GM12801 (cell line): ENCODE measurements around the gene MOB1B.

Source experiments
- CTCF ChIP-seq: IDR thresholded peaks from one replicate; pipeline ENCODE4 v1.5.1; 2011; ENCODE audit warnings: control low read depth; ENCODE audit not compliant: insufficient read length; ENCODE audit errors: extremely low read depth

Gene MOB1B

DNA sequence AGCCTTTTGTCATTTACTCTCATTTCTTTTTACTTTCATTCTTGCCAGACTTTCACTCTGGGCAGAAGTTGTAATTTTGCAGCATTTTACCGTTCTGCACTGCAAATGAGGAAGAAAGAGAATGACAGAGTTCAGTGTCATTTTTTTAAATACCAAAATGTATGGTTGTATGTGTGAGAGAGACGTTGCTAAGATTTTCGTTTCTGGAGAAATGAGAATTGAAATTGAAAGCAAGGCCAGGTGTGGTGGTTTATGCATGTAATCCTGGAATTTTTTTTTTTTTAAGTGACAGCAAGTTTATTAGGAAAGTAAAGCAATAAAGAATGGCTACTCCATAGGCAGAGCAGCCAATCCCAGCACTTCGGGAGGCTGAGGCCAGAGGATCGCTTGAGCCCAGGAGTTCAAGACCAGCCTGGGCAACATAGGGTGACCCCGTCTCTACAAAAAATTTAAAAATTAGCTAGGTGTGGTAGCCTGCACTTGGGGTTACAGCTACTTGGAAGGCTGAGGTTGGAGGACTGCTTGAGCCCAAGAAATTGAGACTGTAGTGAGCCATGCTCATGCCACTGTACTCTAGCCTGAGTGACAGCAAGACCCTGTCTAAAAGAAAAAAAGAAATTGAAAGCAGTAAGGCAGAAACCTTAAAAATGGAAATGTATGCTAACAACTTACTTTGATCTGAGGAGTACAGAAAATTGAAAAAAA lies 104.2 kb downstream of the MOB1B start:
- no peak for TF ChIP-seq CTCF

DNA sequence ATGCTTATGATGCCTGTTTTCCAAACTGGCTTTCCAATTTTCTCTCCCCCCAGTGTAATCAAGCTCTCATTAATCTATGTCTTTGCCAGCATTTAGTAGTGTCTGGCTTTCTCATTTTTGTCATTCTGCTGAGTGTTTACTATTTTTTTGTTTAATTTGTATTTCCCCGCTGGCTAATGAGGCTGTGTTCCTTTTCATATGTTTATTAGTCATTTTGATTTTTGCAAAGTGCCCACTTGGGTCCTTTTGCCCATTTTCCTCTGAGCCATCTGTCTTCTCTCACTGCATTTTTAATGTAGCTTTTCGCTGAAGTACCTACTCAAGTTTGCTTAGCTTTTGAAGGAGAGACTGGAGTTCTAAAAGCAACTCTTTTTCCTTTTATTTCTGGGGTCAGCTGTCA lies 106.0 kb downstream of the MOB1B start:
- TF ChIP-seq CTCF, result no peak

- TF ChIP-seq CTCF, result no peak
These were observed 106.9 kb downstream of the MOB1B start for GRCh38 chr4:71009086-71009485.

- no peak for TF ChIP-seq CTCF
These were observed 107.9 kb downstream of the MOB1B start for GRCh38 chr4:71009890-71010588.

- TF ChIP-seq CTCF, result no peak
These were observed 109.3 kb downstream of the MOB1B start for GRCh38 chr4:71011451-71011850.

GRCh38 chr4:71020611-71021010 lies 118.4 kb downstream of the MOB1B start:
- no peak for TF ChIP-seq CTCF

GRCh38 chr4:71025654-71026053 lies 123.5 kb downstream of the MOB1B start:
- no peak for TF ChIP-seq CTCF
